T-helper 2 cell treated with Interferon-gamma antibody and Interleukin-4, amounts not matched to agents 5 μg/mL and 100 μg/mL, for 36 hours (primary cell): ENCODE results near the gene CDH13.

ENCODE experiments used
- DNase-seq: peaks from one replicate; pipeline ENCODE4 v3.0.0; 2021; ENCODE audit warnings: low spot score
- H3K27ac Mint-ChIP-seq: one replicate; pipeline ENCODE4 v1.8.0; 2021; ENCODE audit warnings: mild to moderate bottlenecking, mixed read lengths
- H3K27me3 Mint-ChIP-seq: one replicate; pipeline ENCODE4 v1.8.0; 2021; ENCODE audit warnings: low read depth, mixed read lengths
- H3K36me3 Mint-ChIP-seq: one replicate; pipeline ENCODE4 v1.8.0; 2021; ENCODE audit warnings: low read depth, mixed read lengths
- H3K4me1 Mint-ChIP-seq: one replicate; pipeline ENCODE4 v1.8.0; 2021; ENCODE audit warnings: low read depth, mixed read lengths
- H3K4me3 Mint-ChIP-seq: one replicate; pipeline ENCODE4 v1.8.0; 2022; ENCODE audit warnings: mild to moderate bottlenecking, moderate library complexity, mixed read lengths
- H3K9me3 Mint-ChIP-seq: one replicate; pipeline ENCODE4 v1.8.0; 2021; ENCODE audit warnings: mixed read lengths

CDH13 gene

GRCh38 chr16:83532634-83533033, 905.9 kb downstream of the CDH13 start:
- H3K27me3 Mint-ChIP-seq = no peaks in the 10 kb centered on the region
- no peak overlapping the region for H3K27ac Mint-ChIP-seq

GRCh38 chr16:83533193-83533592, 906.4 kb downstream of the CDH13 start:
- Mint-ChIP-seq H3K27me3 (no peaks in the 10 kb centered on the region), H3K9me3 (peaks cover 10% of the 10 kb centered on the region), H3K36me3 (no peaks in the 10 kb centered on the region), H3K4me3 (no peak overlapping the region), H3K27ac (no peak overlapping the region), H3K4me1 (no peaks in the 10 kb centered on the region)
- no peak for DNase-seq

More at GRCh38 chr16:83532634-83533033, 905.9 kb downstream of the CDH13 start:
- Mint-ChIP-seq H3K36me3 (no peaks in the 10 kb centered on the region), H3K9me3 (peaks cover 10% of the 10 kb centered on the region), H3K4me3 (no peak overlapping the region), H3K4me1 (no peaks in the 10 kb centered on the region)
- no peak for DNase-seq

GRCh38 chr16:83538707-83539106, 911.9 kb downstream of the CDH13 start:
- no peak for DNase-seq
- Mint-ChIP-seq H3K4me3 (no peak overlapping the region), H3K27me3 (no peaks in the 10 kb centered on the region), H3K9me3 (peaks cover 13% of the 10 kb centered on the region), H3K36me3 (no peaks in the 10 kb centered on the region), H3K4me1 (no peaks in the 10 kb centered on the region), H3K27ac (no peak overlapping the region)

DNA sequence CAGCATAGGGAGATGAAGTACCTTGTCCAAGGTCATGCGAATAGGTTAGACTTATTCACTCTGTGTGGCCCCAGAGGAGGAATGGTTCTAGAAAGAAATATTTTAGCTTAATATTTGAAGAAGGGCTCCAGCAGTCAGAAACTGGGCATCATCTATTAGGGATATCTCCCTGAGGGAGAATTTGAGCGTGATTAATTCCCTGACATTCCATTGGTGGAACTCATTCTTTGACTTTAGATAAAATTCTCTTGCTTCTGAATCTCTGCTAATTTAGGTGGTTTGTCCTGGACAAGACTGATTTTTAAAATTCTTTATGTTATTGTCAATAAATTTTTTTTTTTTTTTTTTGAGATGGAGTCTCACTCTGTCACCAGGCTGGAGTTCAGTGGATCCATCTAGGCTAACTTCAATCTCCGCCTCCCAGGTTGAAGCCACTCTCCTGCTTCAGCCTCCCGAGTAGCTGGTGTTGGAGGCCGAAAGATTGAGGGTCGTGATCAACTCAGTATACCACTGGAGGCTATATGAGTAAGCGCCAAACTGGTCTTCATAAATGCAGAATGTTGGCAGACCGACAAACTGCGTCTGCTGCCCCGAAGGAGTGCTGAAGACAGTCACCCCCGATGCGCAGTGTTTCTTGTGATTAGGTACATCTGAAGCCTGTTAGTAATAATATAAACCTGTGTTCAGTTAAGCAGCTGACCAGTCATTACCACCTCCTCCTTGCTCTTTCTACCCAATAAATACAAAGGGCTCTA, 913.1 kb downstream of the CDH13 start:
- Mint-ChIP-seq H3K4me1 (no peaks in the 10 kb centered on the region), H3K27ac (no peak overlapping the region), H3K36me3 (no peaks in the 10 kb centered on the region), H3K9me3 (peaks cover 13% of the 10 kb centered on the region), H3K4me3 (no peak overlapping the region), H3K27me3 (no peaks in the 10 kb centered on the region)
- DNase-seq = no peak

DNA sequence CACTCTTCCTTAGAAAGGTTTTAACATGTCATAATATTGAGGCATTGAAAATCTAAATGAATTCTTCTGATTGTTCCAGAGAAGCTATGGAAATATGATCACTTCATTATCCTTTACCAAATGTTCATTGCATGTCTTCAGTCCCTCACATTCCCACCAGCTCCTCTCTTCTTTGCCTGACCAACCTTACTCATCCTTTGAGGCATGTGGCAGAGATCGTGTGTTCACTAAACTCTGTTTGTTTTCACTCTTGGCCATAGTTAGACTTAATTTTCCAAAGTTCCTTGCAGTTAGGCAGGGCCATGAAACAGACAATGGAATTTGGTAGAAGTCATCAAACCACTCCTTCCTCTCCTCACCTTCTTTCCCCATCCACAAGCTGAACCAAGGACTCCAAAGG, 914.5 kb downstream of the CDH13 start:
- Mint-ChIP-seq H3K27me3 (no peaks in the 10 kb centered on the region), H3K36me3 (no peaks in the 10 kb centered on the region), H3K4me3 (no peak overlapping the region), H3K9me3 (peaks cover 7% of the 10 kb centered on the region), H3K4me1 (no peaks in the 10 kb centered on the region), H3K27ac (no peak overlapping the region)
- DNase-seq = no peak

GRCh38 chr16:83542491-83542890, 915.7 kb downstream of the CDH13 start:
- Mint-ChIP-seq H3K27me3 (no peaks in the 10 kb centered on the region), H3K4me3 (no peak overlapping the region), H3K4me1 (no peaks in the 10 kb centered on the region), H3K27ac (no peak overlapping the region), H3K9me3 (peaks cover 3% of the 10 kb centered on the region), H3K36me3 (no peaks in the 10 kb centered on the region)
- DNase-seq = no peak

- Mint-ChIP-seq H3K36me3 (no peaks in the 10 kb centered on the region), H3K27me3 (no peaks in the 10 kb centered on the region), H3K4me3 (no peak overlapping the region), H3K9me3 (peaks cover 12% of the 10 kb centered on the region), H3K4me1 (no peaks in the 10 kb centered on the region), H3K27ac (no peak overlapping the region)
- DNase-seq = no peak
Measured at GRCh38 chr16:83549316-83550182, 922.8 kb downstream of the CDH13 start.

DNA sequence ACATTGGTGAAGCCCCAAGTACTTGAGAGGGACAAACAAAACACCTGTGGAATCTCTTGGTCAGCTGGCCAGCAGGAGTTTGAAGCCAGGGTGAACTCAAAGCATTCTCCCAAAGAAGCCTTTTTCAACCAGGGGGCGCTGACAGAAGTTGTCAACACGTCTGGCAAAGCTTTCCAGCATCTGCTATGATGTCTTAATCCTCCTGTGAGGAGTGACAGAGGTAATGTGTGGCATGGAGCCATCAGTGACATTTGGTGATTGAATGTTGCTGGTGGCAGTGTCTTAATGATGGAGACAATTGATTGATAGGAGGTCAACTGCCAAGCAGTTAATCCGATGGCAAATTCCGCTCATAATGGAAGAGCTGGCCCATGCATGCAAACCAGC, 923.4 kb downstream of the CDH13 start:
- Mint-ChIP-seq H3K36me3 (no peaks in the 10 kb centered on the region), H3K9me3 (peaks cover 12% of the 10 kb centered on the region), H3K27me3 (no peaks in the 10 kb centered on the region), H3K27ac (no peak overlapping the region), H3K4me3 (no peak overlapping the region), H3K4me1 (no peaks in the 10 kb centered on the region)
- no peak for DNase-seq

DNA sequence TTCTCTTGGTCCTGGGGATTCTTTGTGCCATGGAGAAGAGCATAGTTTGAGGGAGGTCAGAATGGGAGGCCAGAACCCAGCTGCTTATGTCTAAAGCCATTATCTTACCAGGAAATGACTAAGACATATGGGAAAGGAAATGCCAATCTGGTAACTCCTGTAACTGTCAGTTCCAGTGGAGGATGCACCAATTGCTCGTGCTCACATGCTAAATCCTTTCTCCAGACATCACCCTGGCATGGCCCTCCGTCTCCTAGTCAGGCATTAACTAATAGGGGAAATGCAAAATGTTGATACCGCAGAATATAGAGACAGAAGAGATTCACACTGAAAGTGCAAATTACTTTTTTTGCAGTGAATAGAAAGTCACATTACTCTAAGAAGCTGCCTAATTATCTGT, 925.5 kb downstream of the CDH13 start:
- H3K36me3 Mint-ChIP-seq = no peaks in the 10 kb centered on the region
- H3K9me3 Mint-ChIP-seq = peaks cover 12% of the 10 kb centered on the region
- H3K27me3 Mint-ChIP-seq = no peaks in the 10 kb centered on the region
- no peak for DNase-seq
- H3K4me3 Mint-ChIP-seq = no peak overlapping the region
- H3K27ac Mint-ChIP-seq = no peak overlapping the region
- H3K4me1 Mint-ChIP-seq = no peaks in the 10 kb centered on the region

DNA sequence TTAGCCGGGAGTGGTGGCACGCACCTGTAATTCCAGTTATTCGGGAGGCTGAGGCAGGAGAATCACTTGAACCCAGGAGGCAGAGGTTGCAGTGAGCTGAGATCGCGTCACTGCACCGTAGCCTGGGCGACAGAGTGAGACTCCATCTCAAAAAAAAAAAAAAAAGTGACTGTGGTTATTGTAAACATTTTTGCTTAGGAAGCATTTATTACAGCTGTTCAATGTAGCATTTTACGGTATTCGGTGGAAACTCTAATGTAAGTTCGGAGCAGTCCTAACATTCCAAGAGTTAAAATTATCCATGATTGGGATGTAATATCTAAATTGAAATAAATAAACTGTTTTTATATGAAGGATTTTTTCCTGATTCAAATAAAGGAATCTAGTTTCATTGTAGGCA, 926.2 kb downstream of the CDH13 start:
- no peaks in the 10 kb centered on the region for H3K4me1 Mint-ChIP-seq
- no peaks in the 10 kb centered on the region for H3K36me3 Mint-ChIP-seq
- H3K9me3 Mint-ChIP-seq = peaks cover 12% of the 10 kb centered on the region
- no peaks in the 10 kb centered on the region for H3K27me3 Mint-ChIP-seq
- no peak for DNase-seq
- H3K27ac Mint-ChIP-seq = no peak overlapping the region
- no peak overlapping the region for H3K4me3 Mint-ChIP-seq

- Mint-ChIP-seq H3K36me3 (no peaks in the 10 kb centered on the region), H3K9me3 (peaks cover 12% of the 10 kb centered on the region), H3K4me1 (no peaks in the 10 kb centered on the region), H3K27ac (no peak overlapping the region), H3K4me3 (no peak overlapping the region), H3K27me3 (no peaks in the 10 kb centered on the region)
- DNase-seq = no peak
Measured at GRCh38 chr16:83554096-83554495, 927.3 kb downstream of the CDH13 start.

GRCh38 chr16:83554540-83554939, 927.8 kb downstream of the CDH13 start:
- Mint-ChIP-seq H3K27ac (no peak overlapping the region), H3K36me3 (no peaks in the 10 kb centered on the region), H3K27me3 (no peaks in the 10 kb centered on the region), H3K9me3 (peaks cover 12% of the 10 kb centered on the region), H3K4me3 (no peak overlapping the region), H3K4me1 (no peaks in the 10 kb centered on the region)
- DNase-seq = no peak

GRCh38 chr16:83561876-83562275, 935.1 kb downstream of the CDH13 start:
- no peaks in the 10 kb centered on the region for H3K4me1 Mint-ChIP-seq
- H3K9me3 Mint-ChIP-seq = peaks cover 4% of the 10 kb centered on the region
- DNase-seq = no peak

GRCh38 chr16:83568345-83568744, 941.6 kb downstream of the CDH13 start:
- DNase-seq = no peak
- Mint-ChIP-seq H3K27ac (no peak overlapping the region), H3K4me1 (no peaks in the 10 kb centered on the region), H3K36me3 (no peaks in the 10 kb centered on the region), H3K27me3 (no peaks in the 10 kb centered on the region), H3K9me3 (peaks cover 7% of the 10 kb centered on the region), H3K4me3 (no peak overlapping the region)

More at GRCh38 chr16:83561876-83562275, 935.1 kb downstream of the CDH13 start:
- Mint-ChIP-seq H3K27me3 (no peaks in the 10 kb centered on the region), H3K27ac (no peak overlapping the region), H3K4me3 (no peak overlapping the region), H3K36me3 (no peaks in the 10 kb centered on the region)
